ENCODE data around the gene MICAL3.

MICAL3 gene

DNA sequence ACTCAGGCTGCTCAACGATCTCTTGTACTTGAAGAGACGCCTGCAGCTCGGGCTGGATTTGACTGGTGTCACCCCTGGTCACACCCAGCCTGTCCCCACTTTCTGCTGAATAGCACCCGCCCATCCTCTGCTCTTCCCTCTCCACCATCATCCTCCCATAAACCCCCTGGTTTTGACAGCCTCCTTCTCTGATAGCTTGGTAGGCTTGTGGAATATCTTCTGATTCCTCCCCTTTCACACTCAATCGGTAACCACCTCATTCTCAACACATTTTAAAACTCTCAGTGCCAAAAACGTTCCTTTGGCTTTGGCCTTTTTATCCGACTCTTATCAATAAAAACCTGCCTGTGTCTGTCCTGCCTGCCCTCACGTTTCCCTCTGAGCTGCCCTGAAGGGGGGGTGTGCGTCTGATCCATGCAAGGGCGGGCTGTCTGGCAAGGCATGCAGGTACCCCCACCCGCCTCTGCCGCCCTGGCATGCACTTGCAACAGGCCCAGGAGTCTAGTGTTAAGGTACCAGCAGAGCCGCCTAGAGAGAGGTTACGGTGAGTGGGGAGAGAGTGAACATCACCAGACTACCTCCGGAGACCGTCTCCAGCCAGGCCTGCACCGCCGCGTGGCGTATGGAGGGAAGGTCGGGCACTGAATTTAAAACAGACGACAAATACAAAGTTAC lies 198.3 kb downstream of the MICAL3 start:
- Mint-ChIP-seq H3K27ac (no peak overlapping the region), H3K4me3 (no peak overlapping the region), H3K4me1 (peaks cover 8% of the 10 kb centered on the region), H3K9me3 (no peaks in the 10 kb centered on the region), H3K27me3 (no peaks in the 10 kb centered on the region), H3K36me3 (no peaks in the 10 kb centered on the region)

- no peaks in the 10 kb centered on the region for H3K9me3 Mint-ChIP-seq
- H3K4me1 Mint-ChIP-seq = no peaks in the 10 kb centered on the region
- H3K4me3 Mint-ChIP-seq = no peak overlapping the region
- no peaks in the 10 kb centered on the region for H3K36me3 Mint-ChIP-seq
- H3K27me3 Mint-ChIP-seq = no peaks in the 10 kb centered on the region
- H3K27ac Mint-ChIP-seq = no peak overlapping the region
Measured at GRCh38 chr22:17824457-17824856, 199.9 kb downstream of the MICAL3 start.

- Mint-ChIP-seq H3K27me3 (no peaks in the 10 kb centered on the region), H3K4me3 (no peak overlapping the region), H3K9me3 (no peaks in the 10 kb centered on the region), H3K27ac (no peak overlapping the region), H3K4me1 (no peaks in the 10 kb centered on the region), H3K36me3 (no peaks in the 10 kb centered on the region)
Measured at GRCh38 chr22:17823964-17824363, 200.4 kb downstream of the MICAL3 start.

DNA sequence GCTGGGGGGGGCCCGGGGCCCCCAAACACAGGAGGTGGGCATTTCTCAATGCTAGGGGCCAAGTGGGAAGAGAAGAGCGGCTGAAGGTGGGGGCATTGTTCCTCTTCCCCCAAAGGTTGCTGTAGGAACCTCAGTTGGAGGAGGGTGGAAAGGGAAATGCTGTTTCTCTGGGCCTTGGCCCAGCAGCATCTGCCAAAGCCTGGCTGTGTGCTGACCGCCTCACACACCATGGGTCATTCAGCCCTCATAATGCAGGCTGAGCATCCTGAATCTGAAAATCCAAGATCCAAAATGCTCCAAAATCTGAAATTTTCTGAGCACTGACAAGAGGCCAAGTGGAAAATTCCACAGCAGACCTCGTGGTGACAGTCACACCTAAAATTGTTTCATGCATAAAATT lies 201.1 kb downstream of the MICAL3 start:
- no peaks in the 10 kb centered on the region for H3K36me3 Mint-ChIP-seq
- H3K27me3 Mint-ChIP-seq = no peaks in the 10 kb centered on the region
- no peak overlapping the region for H3K4me3 Mint-ChIP-seq
- no peaks in the 10 kb centered on the region for H3K9me3 Mint-ChIP-seq
- H3K27ac Mint-ChIP-seq = no peak overlapping the region
- H3K4me1 Mint-ChIP-seq = no peaks in the 10 kb centered on the region

DNA sequence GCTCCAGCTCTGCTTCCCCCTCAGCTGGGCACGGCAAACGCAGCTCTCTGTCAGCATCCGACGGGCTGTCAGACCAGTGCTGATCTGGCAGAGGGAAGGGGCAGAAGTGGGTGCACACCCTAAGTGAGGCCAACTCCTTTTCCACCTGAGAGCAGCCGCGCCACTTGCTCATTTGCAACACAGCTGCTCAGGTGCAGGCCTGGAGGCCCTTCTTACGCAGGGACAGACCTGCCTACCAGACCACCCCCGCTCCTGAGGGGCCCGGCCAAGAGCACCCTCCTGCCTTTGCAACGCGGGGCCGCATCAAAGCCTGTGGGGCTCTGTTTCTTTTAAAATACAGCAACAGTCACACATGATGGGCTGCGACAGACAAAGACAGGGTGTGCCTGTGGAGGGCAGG lies 202.3 kb downstream of the MICAL3 start:
- Mint-ChIP-seq H3K27ac (no peak overlapping the region), H3K4me3 (peak overlapping the region; percentile 3), H3K4me1 (no peaks in the 10 kb centered on the region), H3K27me3 (no peaks in the 10 kb centered on the region), H3K9me3 (no peaks in the 10 kb centered on the region), H3K36me3 (no peaks in the 10 kb centered on the region)

GRCh38 chr22:17820879-17821439 lies 203.4 kb downstream of the MICAL3 start:
- Mint-ChIP-seq H3K27ac (no peak overlapping the region), H3K9me3 (no peaks in the 10 kb centered on the region), H3K36me3 (no peaks in the 10 kb centered on the region), H3K4me3 (no peak overlapping the region), H3K4me1 (no peaks in the 10 kb centered on the region), H3K27me3 (no peaks in the 10 kb centered on the region)

GRCh38 chr22:17818649-17819048 lies 205.7 kb downstream of the MICAL3 start:
- no peak overlapping the region for H3K27ac Mint-ChIP-seq
- H3K27me3 Mint-ChIP-seq = no peaks in the 10 kb centered on the region
- no peaks in the 10 kb centered on the region for H3K9me3 Mint-ChIP-seq
- H3K4me3 Mint-ChIP-seq = no peak overlapping the region
- H3K4me1 Mint-ChIP-seq = no peaks in the 10 kb centered on the region
- H3K36me3 Mint-ChIP-seq = no peaks in the 10 kb centered on the region

- no peaks in the 10 kb centered on the region for H3K36me3 Mint-ChIP-seq
- no peak overlapping the region for H3K4me3 Mint-ChIP-seq
- H3K27me3 Mint-ChIP-seq = no peaks in the 10 kb centered on the region
- H3K9me3 Mint-ChIP-seq = no peaks in the 10 kb centered on the region
- no peaks in the 10 kb centered on the region for H3K4me1 Mint-ChIP-seq
- no peak overlapping the region for H3K27ac Mint-ChIP-seq
Measured at GRCh38 chr22:17818180-17818579, 206.2 kb downstream of the MICAL3 start.

GRCh38 chr22:17817511-17818065 lies 206.8 kb downstream of the MICAL3 start:
- Mint-ChIP-seq H3K4me1 (no peaks in the 10 kb centered on the region), H3K27me3 (no peaks in the 10 kb centered on the region), H3K4me3 (no peak overlapping the region), H3K36me3 (no peaks in the 10 kb centered on the region), H3K9me3 (no peaks in the 10 kb centered on the region), H3K27ac (no peak overlapping the region)

DNA sequence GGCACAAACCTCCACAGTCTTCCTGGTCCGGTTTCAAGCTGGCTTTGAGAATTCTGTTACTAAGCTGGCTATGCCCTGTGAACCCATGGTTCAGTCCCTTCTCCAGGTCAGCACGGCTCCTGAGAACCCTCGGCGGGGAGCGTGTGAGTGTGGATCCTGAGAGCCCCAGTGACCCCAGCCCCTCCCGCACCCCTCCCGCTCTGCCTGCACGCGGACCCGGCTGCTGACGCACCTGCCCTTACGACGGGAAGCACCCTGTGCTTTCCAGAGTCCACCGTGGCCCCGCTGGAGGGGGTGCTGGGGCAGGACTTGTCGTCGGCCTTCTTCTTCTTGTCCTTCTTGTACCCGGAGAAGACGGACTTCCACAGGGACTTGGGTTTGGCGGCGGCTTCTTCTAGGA lies 207.3 kb downstream of the MICAL3 start:
- H3K4me1 Mint-ChIP-seq = no peaks in the 10 kb centered on the region
- no peaks in the 10 kb centered on the region for H3K36me3 Mint-ChIP-seq
- no peak overlapping the region for H3K27ac Mint-ChIP-seq
- no peak overlapping the region for H3K4me3 Mint-ChIP-seq
- H3K9me3 Mint-ChIP-seq = no peaks in the 10 kb centered on the region
- H3K27me3 Mint-ChIP-seq = no peaks in the 10 kb centered on the region

GRCh38 chr22:17816649-17817048 lies 207.7 kb downstream of the MICAL3 start:
- H3K36me3 Mint-ChIP-seq = no peaks in the 10 kb centered on the region
- H3K4me1 Mint-ChIP-seq = no peaks in the 10 kb centered on the region
- H3K9me3 Mint-ChIP-seq = no peaks in the 10 kb centered on the region
- H3K27me3 Mint-ChIP-seq = no peaks in the 10 kb centered on the region
- H3K4me3 Mint-ChIP-seq = no peak overlapping the region
- no peak overlapping the region for H3K27ac Mint-ChIP-seq

GRCh38 chr22:17815703-17816254 lies 208.6 kb downstream of the MICAL3 start:
- Mint-ChIP-seq H3K9me3 (no peaks in the 10 kb centered on the region), H3K4me1 (no peaks in the 10 kb centered on the region), H3K27me3 (no peaks in the 10 kb centered on the region), H3K36me3 (no peaks in the 10 kb centered on the region), H3K27ac (no peak overlapping the region), H3K4me3 (no peak overlapping the region)

DNA sequence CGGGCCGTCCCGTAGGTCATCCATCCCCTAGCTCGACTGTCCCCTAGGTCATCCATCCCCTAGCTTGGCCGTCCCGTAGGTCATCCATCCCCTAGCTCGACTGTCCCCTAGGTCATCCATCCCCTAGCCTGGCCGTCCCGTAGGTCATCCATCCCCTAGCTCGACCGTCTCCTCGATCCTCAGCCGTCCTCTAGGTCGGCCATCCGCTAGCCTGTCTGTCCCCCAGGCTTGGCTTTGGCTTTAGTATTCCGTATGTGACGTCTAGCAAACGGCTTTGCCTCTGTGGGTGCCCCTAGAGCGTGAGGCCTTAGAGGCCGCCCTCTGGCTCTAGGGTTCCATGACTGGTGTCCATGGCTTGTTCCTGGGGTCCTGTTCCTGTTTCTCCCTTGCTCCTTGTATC lies 209.5 kb downstream of the MICAL3 start:
- Mint-ChIP-seq H3K9me3 (no peaks in the 10 kb centered on the region), H3K36me3 (no peaks in the 10 kb centered on the region), H3K27me3 (no peaks in the 10 kb centered on the region), H3K27ac (no peak overlapping the region), H3K4me3 (no peak overlapping the region), H3K4me1 (no peaks in the 10 kb centered on the region)

DNA sequence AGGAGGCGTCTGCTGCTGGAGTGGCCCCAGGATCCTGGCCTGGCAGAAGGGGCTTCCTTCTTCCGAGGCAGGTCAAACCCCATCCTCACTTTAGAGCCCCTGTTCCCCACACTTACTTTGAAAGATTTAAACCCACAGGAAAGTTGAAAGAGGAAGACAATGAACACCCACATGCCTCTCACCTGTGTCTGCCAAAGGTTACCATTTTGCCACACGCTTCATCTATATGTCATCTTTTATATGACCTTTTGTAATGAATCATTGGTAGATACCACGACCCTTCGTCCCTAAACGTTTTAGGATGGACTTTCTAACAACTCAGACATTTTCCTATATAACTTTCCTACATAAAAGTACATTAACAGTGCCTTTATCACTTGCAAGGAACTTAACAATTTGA lies 210.3 kb downstream of the MICAL3 start:
- Mint-ChIP-seq H3K36me3 (no peaks in the 10 kb centered on the region), H3K27ac (no peak overlapping the region), H3K27me3 (no peaks in the 10 kb centered on the region), H3K9me3 (no peaks in the 10 kb centered on the region), H3K4me3 (no peak overlapping the region), H3K4me1 (no peaks in the 10 kb centered on the region)

DNA sequence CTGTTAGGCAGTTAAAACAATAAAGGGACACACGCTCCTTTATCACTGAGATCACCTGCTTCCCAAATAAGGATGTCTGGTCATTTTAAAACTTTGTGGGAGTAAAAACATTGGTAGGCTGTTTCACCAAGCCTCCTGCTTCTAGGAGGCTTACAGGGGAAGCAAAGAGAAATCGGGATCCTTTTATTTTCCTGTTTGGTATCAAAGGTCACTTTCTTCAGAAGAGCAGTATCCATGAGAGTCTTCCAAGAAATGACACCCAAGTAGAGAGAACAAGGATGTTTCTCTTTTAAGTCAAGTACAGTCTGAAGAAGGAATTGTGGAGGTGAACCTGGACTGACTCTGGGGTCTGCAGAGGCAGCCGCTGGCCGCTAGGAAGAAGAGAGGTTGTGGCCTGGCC lies 213.2 kb downstream of the MICAL3 start:
- Mint-ChIP-seq H3K27me3 (no peaks in the 10 kb centered on the region), H3K4me3 (no peak overlapping the region), H3K36me3 (peaks cover 3% of the 10 kb centered on the region), H3K9me3 (no peaks in the 10 kb centered on the region), H3K27ac (no peak overlapping the region), H3K4me1 (no peaks in the 10 kb centered on the region)

DNA sequence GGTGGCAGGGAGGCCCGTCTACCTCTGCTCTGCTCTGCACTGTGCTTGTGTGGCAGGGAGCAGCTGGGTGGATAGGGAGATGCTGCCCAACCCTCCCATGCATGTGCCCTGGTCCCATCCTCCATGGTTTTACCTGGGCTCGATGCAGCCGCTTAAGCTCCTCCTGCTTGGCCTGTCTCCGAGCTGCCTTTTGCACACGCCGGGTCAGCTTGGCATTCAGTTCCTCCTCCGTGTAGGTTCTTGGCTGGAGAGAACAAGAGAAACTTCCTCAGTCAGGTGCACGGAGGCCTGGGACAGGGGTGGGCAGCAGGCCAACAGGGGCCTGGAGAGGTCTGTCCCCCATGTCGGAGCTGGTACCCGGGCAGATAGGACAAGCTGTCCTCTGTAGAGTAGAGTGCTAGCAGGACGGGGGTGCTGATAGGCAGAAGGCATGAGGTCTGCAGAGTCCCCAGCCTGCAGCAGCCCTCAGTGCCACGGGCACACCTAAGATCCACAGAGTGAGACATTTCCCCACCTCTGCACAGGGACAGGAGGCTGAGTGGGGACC lies 213.7 kb downstream of the MICAL3 start:
- no peak overlapping the region for H3K27ac Mint-ChIP-seq

More for the DNA sequence above, 213.7 kb downstream of the MICAL3 start:
- H3K27me3 Mint-ChIP-seq = no peaks in the 10 kb centered on the region
- no peaks in the 10 kb centered on the region for H3K9me3 Mint-ChIP-seq
- H3K36me3 Mint-ChIP-seq = peaks cover 4% of the 10 kb centered on the region
- H3K4me1 Mint-ChIP-seq = no peaks in the 10 kb centered on the region
- no peak overlapping the region for H3K4me3 Mint-ChIP-seq
